RPMI8226 (cell line): ENCODE measurements around the gene DIP2C.
"Not testable (repeated sequence)": the region's sequence is repeated elsewhere in the genome, so short reads cannot be mapped to it uniquely, and the experiment has no call there.

Experiments used
- DNase-seq: peaks from one replicate; pipeline ENCODE4 v3.0.0-alpha.2; 2015

Gene DIP2C

GRCh38 chr10:551373-552252, 137.9 kb downstream of the DIP2C start:
- DNase-seq = no peak

GRCh38 chr10:550665-551372, 138.6 kb downstream of the DIP2C start:
- no peak for DNase-seq

GRCh38 chr10:549391-549790, 140.1 kb downstream of the DIP2C start:
- DNase-seq = no peak

GRCh38 chr10:548238-548901, 141.1 kb downstream of the DIP2C start:
- DNase-seq = no peak

- DNase-seq = no peak
Observed at GRCh38 chr10:547591-548081, 141.8 kb downstream of the DIP2C start.

- no peak for DNase-seq
Observed at GRCh38 chr10:546971-547590, 142.4 kb downstream of the DIP2C start.

GRCh38 chr10:546451-546850, 143.0 kb downstream of the DIP2C start:
- no peak for DNase-seq

- DNase-seq = no peak
Observed at GRCh38 chr10:543862-544822, 145.3 kb downstream of the DIP2C start.

- no peak for DNase-seq
Observed at GRCh38 chr10:543131-543530, 146.3 kb downstream of the DIP2C start.

GRCh38 chr10:541750-542371, 147.6 kb downstream of the DIP2C start:
- no peak for DNase-seq

GRCh38 chr10:541041-541440, 148.4 kb downstream of the DIP2C start:
- no peak for DNase-seq

GRCh38 chr10:538895-539294, 150.6 kb downstream of the DIP2C start:
- no peak for DNase-seq

GRCh38 chr10:536935-537334, 152.5 kb downstream of the DIP2C start:
- no peak for DNase-seq

GRCh38 chr10:536371-536925, 153.0 kb downstream of the DIP2C start:
- DNase-seq = no peak

GRCh38 chr10:535952-536351, 153.5 kb downstream of the DIP2C start:
- DNase-seq = no peak

GRCh38 chr10:535051-535450, 154.4 kb downstream of the DIP2C start:
- DNase-seq = no peak

GRCh38 chr10:534047-534566, 155.4 kb downstream of the DIP2C start:
- DNase-seq = no peak

GRCh38 chr10:533611-534010, 155.9 kb downstream of the DIP2C start:
- DNase-seq = no peak

GRCh38 chr10:533186-533585, 156.3 kb downstream of the DIP2C start:
- no peak for DNase-seq

GRCh38 chr10:532331-532730, 157.1 kb downstream of the DIP2C start:
- not testable (repeated sequence) for DNase-seq

GRCh38 chr10:531541-531940, 157.9 kb downstream of the DIP2C start:
- DNase-seq = no peak
